HepG2 (cell line): ENCODE measurements around the gene KIRREL3. TPM values are rescaled to one million over a fixed set of nuclear protein-coding genes. Genes with fewer than 3 reads are reported as not detected.

ENCODE experiments used
- ATAC-seq: fragments of 200-7000 bp; cut with Tn5 transposase; 3 replicates; pipeline ENCODE4 v1.9.1; 2020; ENCODE audit warnings: mild to moderate bottlenecking, moderate library complexity
- BruUV-seq: library from RNA; stranded (reverse); fragments of 400-500 nt; replicated peaks from 2 replicates; lab custom pipeline; 2021; lab: Mats Ljungman, UMichigan
- CTCF ChIA-PET: fragments of 300-600 bp; formaldehyde crosslinking; extraction: SDS; loops from one replicate; lab custom pipeline; 2021; ENCODE audit warnings: low total read pairs, inconsistent platforms, low intra/inter-chr PET ratio; lab: Yijun Ruan, JAX
- POLR2A ChIA-PET: fragments of 350-600 bp; sonication (Branson Sonifier 250); formaldehyde crosslinking; loops from one replicate; lab custom pipeline; 2020; ENCODE audit warnings: antibody characterized with exemption, inconsistent platforms; lab: Yijun Ruan, JAX
- DNase-seq: peaks from one replicate; pipeline ENCODE4 v3.0.0-alpha.2; 2015; ENCODE audit warnings: low spot score
- FAIRE-seq: peaks from 3 replicates; lab custom pipeline; 2011; peaks lifted over from hg19 to GRCh38; lab: Jason Lieb, UNC
- H2AFZ ChIP-seq: one replicate; pipeline ENCODE4 v1.6.1; 2011; ENCODE audit warnings: low read length, inconsistent platforms
- H3K27ac ChIP-seq: fragments of 300-600 bp; 3 replicates; pipeline ENCODE4 v1.8.0; 2011; ENCODE audit warnings: mixed run types, mild to moderate bottlenecking, mixed read lengths, low read length, inconsistent platforms; ENCODE audit not compliant: insufficient read depth; ENCODE audit errors: extremely low read length
- H3K27me3 ChIP-seq, 2 experiments: fragments of 200-600 bp in 1 of 2; 2 replicates in 1 of 2; 3 replicates in 1 of 2; pipeline versions ENCODE4 v1.6.0 to v1.8.0; 2011; ENCODE audit warnings: low read length in 2 of 2, mild to moderate bottlenecking in 2 of 2, moderate library complexity in 2 of 2, inconsistent platforms in 1 of 2; ENCODE audit not compliant: insufficient read depth in 2 of 2, control insufficient read depth in 1 of 2
- H3K36me3 ChIP-seq, 2 experiments: fragments of 200-600 bp in 1 of 2; replicated peaks in 1 of 2; 2 replicates in 1 of 2; 3 replicates in 1 of 2; pipeline versions ENCODE4 v1.5.1 to v1.8.0; 2011; ENCODE audit warnings: low read length in 2 of 2, inconsistent platforms in 1 of 2; ENCODE audit not compliant: insufficient read depth in 2 of 2, control insufficient read depth in 1 of 2
- H3K4me1 ChIP-seq: 2 replicates; pipeline ENCODE4 v1.5.1; 2012; ENCODE audit warnings: low read length, inconsistent platforms; ENCODE audit not compliant: insufficient read depth
- H3K4me2 ChIP-seq: 2 replicates; pipeline ENCODE4 v1.6.0; 2011; ENCODE audit warnings: low read depth, low read length, inconsistent platforms
- H3K4me3 ChIP-seq, 3 experiments: fragments of 200-600 bp in 1 of 3; sonication (generic), shearing (Covaris generic) in 1 of 3; replicated peaks in 1 of 3; 2 replicates each; pipeline ENCODE4 v1.5.1; 2011 to 2016; ENCODE audit warnings: low read length in 3 of 3, inconsistent platforms in 2 of 3, low read depth in 2 of 3, mild to moderate bottlenecking in 2 of 3, control low read depth in 1 of 3, mixed read lengths in 1 of 3; ENCODE audit not compliant: insufficient read depth in 1 of 3
- H3K79me2 ChIP-seq: one replicate; pipeline ENCODE4 v1.6.1; 2011; ENCODE audit warnings: low read length, inconsistent platforms; ENCODE audit not compliant: insufficient read depth
- H3K9ac ChIP-seq: 2 replicates; pipeline ENCODE4 v1.6.0; 2011; ENCODE audit warnings: mild to moderate bottlenecking, low read depth, low read length, inconsistent platforms; ENCODE audit not compliant: insufficient read depth
- H3K9me3 ChIP-seq: 2 replicates; pipeline ENCODE4 v1.5.1; 2012; ENCODE audit warnings: mild to moderate bottlenecking, low read length
- H4K20me1 ChIP-seq: 2 replicates; pipeline ENCODE4 v1.6.0; 2011; ENCODE audit warnings: inconsistent platforms, mild to moderate bottlenecking, low read length, moderate library complexity; ENCODE audit not compliant: insufficient read depth
- ARID2 ChIP-seq: sonication (generic); formaldehyde crosslinking; IDR thresholded peaks from 2 replicates; pipeline ENCODE4 v1.8.1; 2022; ENCODE audit warnings: mild to moderate bottlenecking, missing genetic modification reagents, borderline replicate concordance
- FIP1L1 ChIP-seq: fragments of 200-400 bp; formaldehyde crosslinking; IDR thresholded peaks from 2 replicates; pipeline ENCODE4 v1.6.1; 2018; ENCODE audit warnings: low read depth, mild to moderate bottlenecking, low read length, moderate library complexity, borderline replicate concordance; ENCODE audit not compliant: insufficient read depth
- HNF4A ChIP-seq: sonication (generic); formaldehyde crosslinking; IDR thresholded peaks from 2 replicates; pipeline ENCODE4 v1.4.0; 2020; ENCODE audit warnings: missing genetic modification reagents
- IKZF4 ChIP-seq: sonication (generic); formaldehyde crosslinking; IDR thresholded peaks from 2 replicates; pipeline ENCODE4 v1.5.1; 2020; ENCODE audit warnings: borderline replicate concordance, mild to moderate bottlenecking, low read depth, missing genetic modification reagents; ENCODE audit errors: not compliant biosample characterization
- KAT7 ChIP-seq: IDR thresholded peaks from 2 replicates; pipeline ENCODE4 v1.6.1; 2018; ENCODE audit warnings: borderline replicate concordance, missing compliant biosample characterization
- KDM3A ChIP-seq: IDR thresholded peaks from 2 replicates; pipeline ENCODE4 v1.6.1; 2018; ENCODE audit warnings: low read depth, missing compliant biosample characterization
- MBNL3 ChIP-seq: fragments of 250-450 bp; sonication (Bioruptor Pico); conservative IDR thresholded peaks from 2 replicates; pipeline ENCODE4 v1.8.0; 2022; ENCODE audit warnings: mild to moderate bottlenecking, inconsistent platforms
- MTA1 ChIP-seq: sonication (generic); formaldehyde crosslinking; IDR thresholded peaks from 2 replicates; pipeline ENCODE4 v1.4.0; 2020; ENCODE audit warnings: missing genetic modification reagents, mild to moderate bottlenecking, borderline replicate concordance
- PAX8 ChIP-seq: sonication (generic); formaldehyde crosslinking; IDR thresholded peaks from 2 replicates; pipeline ENCODE4 v1.8.0; 2022; ENCODE audit warnings: mild to moderate bottlenecking, missing genetic modification reagents, borderline replicate concordance
- PHF5A ChIP-seq: IDR thresholded peaks from one replicate; pipeline ENCODE4 v1.6.1; 2018; ENCODE audit warnings: low read depth, missing genetic modification reagents; ENCODE audit not compliant: unreplicated experiment
- ZBTB21 ChIP-seq: sonication (generic); formaldehyde crosslinking; IDR thresholded peaks from 2 replicates; pipeline ENCODE4 v1.4.0; 2020; ENCODE audit warnings: missing genetic modification reagents
- ZNF468 ChIP-seq: sonication (generic); formaldehyde crosslinking; IDR thresholded peaks from 2 replicates; pipeline ENCODE4 v1.8.0; 2022; ENCODE audit warnings: mild to moderate bottlenecking, moderate library complexity, missing genetic modification reagents
- ZNF562 ChIP-seq: sonication (generic); formaldehyde crosslinking; IDR thresholded peaks from 2 replicates; pipeline ENCODE4 v1.8.0; 2022; ENCODE audit warnings: missing genetic modification reagents, borderline replicate concordance
- ZNF7 ChIP-seq: IDR thresholded peaks from 2 replicates; pipeline ENCODE4 v1.6.1; 2016; ENCODE audit warnings: missing biosample characterization, missing genetic modification reagents
- ZNF772 ChIP-seq: sonication (generic); formaldehyde crosslinking; IDR thresholded peaks from 2 replicates; pipeline ENCODE4 v1.5.0; 2020; ENCODE audit warnings: mild to moderate bottlenecking, missing genetic modification reagents
- WGBS: methylation state at CpG from one replicate; pipeline ENCODE4 v1.1.6; 2017; ENCODE audit warnings: low lambda C conversion rate; 5-methylcytosine and 5-hydroxymethylcytosine counted together
- in situ Hi-C: cut with HindIII; loops from 2 replicates; pipeline ENCODE4 v1.10.0; 2017; ENCODE audit warnings: low pct_unique_long_range_greater_than_20kb; ENCODE audit not compliant: extremely low pct_ligation_motif_present
- intact Hi-C: fragments of 100-400 bp; cut with micrococcal nuclease; formaldehyde crosslinking; loops from one replicate; pipeline ENCODE4 v1.10.0; 2022; ENCODE audit not compliant: unreplicated experiment
- polyA plus RNA-seq, 8 experiments: library from polyadenylated mRNA; depleted of rRNA in 3 of 8; stranded (reverse) in 7 of 8; unstranded in 1 of 8; fragments of >200 nt; fragmentation: Illumina TruSeq in 4 of 8; extraction: Trizol in 4 of 8; gene quantifications; 2 replicates each; pipeline versions ENCODE4 v1.2.1 to v1.2.3, GENCODE V29; 2011 to 2016; ENCODE audit warnings: low read depth in 4 of 8, missing spikeins in 1 of 8, mixed read lengths in 1 of 8; ENCODE audit not compliant: insufficient read depth in 1 of 8
- total RNA-seq, 5 experiments: library from RNA; depleted of rRNA; stranded (reverse); fragments of >200 nt; fragmentation: Illumina TruSeq; extraction: Trizol; gene quantifications; 2 replicates each; pipeline ENCODE4 v1.2.3, GENCODE V29; 2016; ENCODE audit warnings: low read depth in 1 of 5
- TF ChIP-seq, protein P1 (sequence below): sonication (generic); formaldehyde crosslinking; IDR thresholded peaks from 2 replicates; pipeline ENCODE4 v1.9.0; 2022; ENCODE audit warnings: missing genetic modification reagents, mild to moderate bottlenecking, borderline replicate concordance
- TF ChIP-seq, protein P2 (sequence below): sonication (generic); formaldehyde crosslinking; IDR thresholded peaks from 2 replicates; pipeline ENCODE4 v1.4.0; 2020; ENCODE audit warnings: missing genetic modification reagents, borderline replicate concordance
- TF ChIP-seq, protein P3 (sequence below): sonication (generic); formaldehyde crosslinking; IDR thresholded peaks from 2 replicates; pipeline ENCODE4 v1.4.0; 2020; ENCODE audit warnings: missing genetic modification reagents, mild to moderate bottlenecking, borderline replicate concordance

Gene KIRREL3
- total and polyA plus RNA-seq, 2 of the 13 experiments (the other 11 are each of a cell fraction or from before 2014, with no cell fraction given): not detected

DNA sequence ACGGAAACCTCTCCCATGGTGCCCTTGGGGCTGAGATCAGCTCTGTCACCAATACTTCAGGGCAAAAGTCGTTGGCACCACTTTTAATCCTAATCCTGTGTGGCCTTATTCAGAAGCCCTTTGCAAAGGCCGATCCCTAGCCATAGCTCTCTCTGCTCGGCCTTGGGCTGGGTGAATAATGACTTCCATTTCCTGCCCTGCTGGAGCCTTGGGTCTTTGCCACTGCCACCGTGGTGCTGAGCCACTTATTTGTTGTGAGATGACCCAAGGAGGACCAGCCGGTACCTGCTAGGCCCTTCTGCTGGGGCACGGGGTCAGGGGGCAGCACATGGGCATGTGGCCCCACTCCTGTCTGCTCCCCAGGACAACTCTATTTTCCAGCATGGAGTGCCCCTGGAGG is 456.9 kb downstream of the KIRREL3 start:
- no peak for ATAC-seq
- intact Hi-C loops (no loop called here), in situ Hi-C loops (no loop called here)
- H3K27ac ChIP-seq: no peak overlapping the region
- 0 out of 2 replicates have a peak, but pooled peaks cover 2% of the 10 kb centered on the region for H4K20me1 ChIP-seq
- no peak overlapping the region for H2AFZ ChIP-seq
- peaks cover 1 to 41% of the 10 kb centered on the region in 2 experiments; a peak in 4 of 5 replicates for H3K27me3 ChIP-seq
- H3K4me3 ChIP-seq: no peak overlapping the region
- no peak for DNase-seq
- no TSS peak for BruUV-seq
- 20% methylated on average over 3 of the region's 7 CpGs for WGBS
- CTCF ChIA-PET: no interaction called here
- TF ChIP-seq, protein P1, sequence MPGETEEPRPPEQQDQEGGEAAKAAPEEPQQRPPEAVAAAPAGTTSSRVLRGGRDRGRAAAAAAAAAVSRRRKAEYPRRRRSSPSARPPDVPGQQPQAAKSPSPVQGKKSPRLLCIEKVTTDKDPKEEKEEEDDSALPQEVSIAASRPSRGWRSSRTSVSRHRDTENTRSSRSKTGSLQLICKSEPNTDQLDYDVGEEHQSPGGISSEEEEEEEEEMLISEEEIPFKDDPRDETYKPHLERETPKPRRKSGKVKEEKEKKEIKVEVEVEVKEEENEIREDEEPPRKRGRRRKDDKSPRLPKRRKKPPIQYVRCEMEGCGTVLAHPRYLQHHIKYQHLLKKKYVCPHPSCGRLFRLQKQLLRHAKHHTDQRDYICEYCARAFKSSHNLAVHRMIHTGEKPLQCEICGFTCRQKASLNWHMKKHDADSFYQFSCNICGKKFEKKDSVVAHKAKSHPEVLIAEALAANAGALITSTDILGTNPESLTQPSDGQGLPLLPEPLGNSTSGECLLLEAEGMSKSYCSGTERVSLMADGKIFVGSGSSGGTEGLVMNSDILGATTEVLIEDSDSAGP (CRISPR knock-in tag): no peak
- TF ChIP-seq MTA1 (CRISPR knock-in tag) (no peak), KAT7 (CRISPR knock-in tag) (no peak), PHF5A (no peak), FIP1L1 (no peak), MBNL3 (no peak), ZNF468 (CRISPR knock-in tag) (no peak), KDM3A (CRISPR knock-in tag) (no peak), HNF4A (CRISPR knock-in tag) (no peak), ZNF772 (no peak), IKZF4 (CRISPR knock-in tag) (no peak), ZBTB21 (CRISPR knock-in tag) (no peak), PAX8 (CRISPR knock-in tag) (no peak), ARID2 (CRISPR knock-in tag) (no peak), ZNF7 (CRISPR knock-in tag) (no peak), ZNF562 (CRISPR knock-in tag) (no peak)
- TF ChIP-seq, protein P2, sequence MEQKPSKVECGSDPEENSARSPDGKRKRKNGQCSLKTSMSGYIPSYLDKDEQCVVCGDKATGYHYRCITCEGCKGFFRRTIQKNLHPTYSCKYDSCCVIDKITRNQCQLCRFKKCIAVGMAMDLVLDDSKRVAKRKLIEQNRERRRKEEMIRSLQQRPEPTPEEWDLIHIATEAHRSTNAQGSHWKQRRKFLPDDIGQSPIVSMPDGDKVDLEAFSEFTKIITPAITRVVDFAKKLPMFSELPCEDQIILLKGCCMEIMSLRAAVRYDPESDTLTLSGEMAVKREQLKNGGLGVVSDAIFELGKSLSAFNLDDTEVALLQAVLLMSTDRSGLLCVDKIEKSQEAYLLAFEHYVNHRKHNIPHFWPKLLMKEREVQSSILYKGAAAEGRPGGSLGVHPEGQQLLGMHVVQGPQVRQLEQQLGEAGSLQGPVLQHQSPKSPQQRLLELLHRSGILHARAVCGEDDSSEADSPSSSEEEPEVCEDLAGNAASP (CRISPR knock-in tag): no peak
- TF ChIP-seq, protein P3, sequence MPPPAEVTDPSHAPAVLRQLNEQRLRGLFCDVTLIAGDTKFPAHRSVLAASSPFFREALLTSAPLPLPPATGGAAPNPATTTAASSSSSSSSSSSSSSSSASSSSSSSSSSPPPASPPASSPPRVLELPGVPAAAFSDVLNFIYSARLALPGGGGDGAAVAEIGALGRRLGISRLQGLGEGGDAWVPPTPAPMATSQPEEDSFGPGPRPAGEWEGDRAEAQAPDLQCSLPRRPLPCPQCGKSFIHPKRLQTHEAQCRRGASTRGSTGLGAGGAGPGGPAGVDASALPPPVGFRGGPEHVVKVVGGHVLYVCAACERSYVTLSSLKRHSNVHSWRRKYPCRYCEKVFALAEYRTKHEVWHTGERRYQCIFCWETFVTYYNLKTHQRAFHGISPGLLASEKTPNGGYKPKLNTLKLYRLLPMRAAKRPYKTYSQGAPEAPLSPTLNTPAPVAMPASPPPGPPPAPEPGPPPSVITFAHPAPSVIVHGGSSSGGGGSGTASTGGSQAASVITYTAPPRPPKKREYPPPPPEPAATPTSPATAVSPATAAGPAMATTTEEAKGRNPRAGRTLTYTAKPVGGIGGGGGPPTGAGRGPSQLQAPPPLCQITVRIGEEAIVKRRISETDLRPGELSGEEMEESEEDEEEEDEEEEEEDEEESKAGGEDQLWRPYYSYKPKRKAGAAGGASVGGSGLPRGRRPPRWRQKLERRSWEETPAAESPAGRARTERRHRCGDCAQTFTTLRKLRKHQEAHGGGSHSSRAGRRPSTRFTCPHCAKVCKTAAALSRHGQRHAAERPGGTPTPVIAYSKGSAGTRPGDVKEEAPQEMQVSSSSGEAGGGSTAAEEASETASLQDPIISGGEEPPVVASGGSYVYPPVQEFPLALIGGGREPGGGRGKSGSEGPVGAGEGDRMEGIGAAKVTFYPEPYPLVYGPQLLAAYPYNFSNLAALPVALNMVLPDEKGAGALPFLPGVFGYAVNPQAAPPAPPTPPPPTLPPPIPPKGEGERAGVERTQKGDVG (CRISPR knock-in tag): no peak
- H3K4me2 ChIP-seq: no peak overlapping the region
- H3K4me1 ChIP-seq: no peaks in the 10 kb centered on the region
- FAIRE-seq: no peak
- no peaks in the 10 kb centered on the region for H3K9me3 ChIP-seq
- no peak overlapping the region for H3K9ac ChIP-seq
- H3K79me2 ChIP-seq: no peaks in the 10 kb centered on the region
- no peaks in the 10 kb centered on the region for H3K36me3 ChIP-seq
- POLR2A ChIA-PET: no interaction called here
